ENCODE data around the gene SIRT3.

Gene SIRT3

DNA sequence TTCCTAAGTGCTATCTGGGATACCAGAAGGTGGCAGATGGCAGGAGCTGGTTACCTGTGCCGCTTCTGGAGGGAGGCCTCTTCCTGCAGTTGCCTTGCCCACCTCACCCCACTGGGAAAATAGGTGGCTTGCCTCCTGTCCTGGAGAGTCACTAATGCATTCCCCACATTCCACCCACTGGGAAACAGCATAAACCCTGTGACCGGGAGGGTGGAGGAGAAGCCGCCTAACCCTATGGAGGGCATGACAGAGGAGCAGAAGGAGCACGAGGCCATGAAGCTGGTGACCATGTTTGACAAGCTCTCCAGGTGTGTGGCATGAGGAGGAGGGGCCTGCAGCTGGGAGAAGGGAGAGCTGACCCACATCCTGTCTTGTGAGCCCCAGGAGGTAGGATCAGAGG, 23.0 kb downstream of the SIRT3 start:
- no peak for DNase-seq

GRCh38 chr11:212150-213100, 23.7 kb downstream of the SIRT3 start:
- no peak for DNase-seq

DNA sequence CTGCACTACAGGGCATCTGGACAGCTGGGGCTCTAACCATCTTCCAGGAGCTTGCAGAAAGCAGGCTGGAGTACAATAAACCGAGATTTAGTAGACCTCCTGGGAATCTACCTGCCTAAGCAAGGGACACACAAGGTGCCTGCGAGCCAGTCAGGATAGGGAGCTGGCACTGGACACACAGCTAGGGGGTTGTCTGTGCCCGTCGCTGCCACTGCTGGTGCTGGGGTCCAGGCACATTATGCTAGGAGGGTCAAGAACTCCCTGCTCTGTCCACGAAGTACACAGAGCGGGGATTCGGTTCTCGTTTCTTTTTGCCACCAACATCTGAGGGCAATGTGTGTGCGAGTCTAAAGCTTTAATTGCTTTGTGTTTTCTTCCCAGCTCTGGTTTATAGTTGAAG, 24.4 kb downstream of the SIRT3 start:
- no peak for DNase-seq

- DNase-seq = no peak
These were observed 24.8 kb downstream of the SIRT3 start for GRCh38 chr11:211295-211694.

DNA sequence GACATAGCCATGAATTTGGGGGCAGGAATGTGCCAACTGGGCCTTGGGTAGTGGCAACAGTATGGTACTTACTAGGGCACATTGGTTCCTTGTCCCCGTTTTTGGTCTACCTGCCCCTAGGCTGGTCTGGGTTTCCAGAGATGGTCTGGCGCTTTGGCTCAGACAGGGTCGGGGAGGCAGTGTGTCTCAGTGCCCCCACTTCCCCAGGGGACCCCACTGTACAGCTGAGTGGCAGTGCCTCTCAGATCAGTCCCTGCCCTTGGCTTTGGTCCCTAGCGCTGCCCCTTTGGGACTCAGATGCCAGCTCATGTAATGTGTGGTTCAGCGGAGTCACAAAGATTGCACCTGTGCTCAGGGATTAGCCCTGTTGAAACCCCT, 25.4 kb downstream of the SIRT3 start:
- no peak for DNase-seq

GRCh38 chr11:210122-210802, 25.9 kb downstream of the SIRT3 start:
- no peak for DNase-seq

DNA sequence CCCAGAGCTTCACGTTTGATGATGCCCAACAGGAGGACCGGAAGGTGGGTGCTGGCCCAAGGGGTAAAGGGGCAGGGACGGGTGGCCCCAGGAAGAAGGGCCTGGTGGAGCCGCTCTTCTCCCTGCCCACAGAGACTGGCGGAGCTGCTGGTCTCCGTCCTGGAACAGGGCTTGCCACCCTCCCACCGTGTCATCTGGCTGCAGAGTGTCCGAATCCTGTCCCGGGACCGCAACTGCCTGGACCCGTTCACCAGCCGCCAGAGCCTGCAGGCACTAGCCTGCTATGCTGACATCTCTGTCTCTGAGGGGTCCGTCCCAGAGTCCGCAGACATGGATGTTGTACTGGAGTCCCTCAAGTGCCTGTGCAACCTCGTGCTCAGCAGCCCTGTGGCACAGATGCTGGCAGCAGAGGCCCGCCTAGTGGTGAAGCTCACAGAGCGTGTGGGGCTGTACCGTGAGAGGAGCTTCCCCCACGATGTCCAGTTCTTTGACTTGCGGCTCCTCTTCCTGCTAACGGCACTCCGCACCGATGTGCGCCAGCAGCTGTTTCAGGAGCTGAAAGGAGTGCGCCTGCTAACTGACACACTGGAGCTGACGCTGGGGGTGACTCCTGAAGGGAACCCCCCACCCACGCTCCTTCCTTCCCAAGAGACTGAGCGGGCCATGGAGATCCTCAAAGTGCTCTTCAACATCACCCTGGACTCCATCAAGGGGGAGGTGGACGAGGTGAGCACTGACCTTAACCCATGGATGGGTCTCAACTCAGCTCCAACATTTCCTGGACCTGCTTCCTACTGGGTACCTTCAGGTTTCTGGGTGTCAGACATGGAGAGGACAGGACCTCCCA, 26.6 kb downstream of the SIRT3 start:
- no peak for DNase-seq

GRCh38 chr11:208917-209260, 27.3 kb downstream of the SIRT3 start:
- no peak for DNase-seq

- peak; percentile 89 for DNase-seq
These were observed 27.8 kb downstream of the SIRT3 start for GRCh38 chr11:208181-208916.

DNA sequence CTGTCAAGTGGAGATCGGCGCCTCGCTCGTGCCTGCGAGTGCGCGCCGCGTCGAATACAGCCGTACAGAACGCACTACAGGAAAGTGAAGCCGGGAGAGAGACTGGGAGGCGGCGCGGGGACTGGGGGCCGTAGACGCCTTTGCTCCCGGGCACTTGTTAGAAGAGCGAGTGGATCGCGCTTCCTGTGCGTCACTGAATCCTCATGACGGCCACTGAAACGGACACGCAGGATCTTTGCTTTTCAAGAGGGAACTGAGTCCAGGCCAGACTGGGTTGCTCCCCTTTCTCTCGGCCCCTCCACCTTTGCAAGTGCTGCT, 28.3 kb downstream of the SIRT3 start:
- no peak for DNase-seq

- DNase-seq = peak; percentile 99
These were observed 28.8 kb downstream of the SIRT3 start, which contains the start of the genes BET1L and RIC8A for GRCh38 chr11:207208-207862. BET1L (minus strand) TSS chr11:207399; CDS start chr11:207321, 78 bp downstream. RIC8A (plus strand) TSS chr11:207708; CDS start chr11:208855, 1,147 bp downstream.

DNA sequence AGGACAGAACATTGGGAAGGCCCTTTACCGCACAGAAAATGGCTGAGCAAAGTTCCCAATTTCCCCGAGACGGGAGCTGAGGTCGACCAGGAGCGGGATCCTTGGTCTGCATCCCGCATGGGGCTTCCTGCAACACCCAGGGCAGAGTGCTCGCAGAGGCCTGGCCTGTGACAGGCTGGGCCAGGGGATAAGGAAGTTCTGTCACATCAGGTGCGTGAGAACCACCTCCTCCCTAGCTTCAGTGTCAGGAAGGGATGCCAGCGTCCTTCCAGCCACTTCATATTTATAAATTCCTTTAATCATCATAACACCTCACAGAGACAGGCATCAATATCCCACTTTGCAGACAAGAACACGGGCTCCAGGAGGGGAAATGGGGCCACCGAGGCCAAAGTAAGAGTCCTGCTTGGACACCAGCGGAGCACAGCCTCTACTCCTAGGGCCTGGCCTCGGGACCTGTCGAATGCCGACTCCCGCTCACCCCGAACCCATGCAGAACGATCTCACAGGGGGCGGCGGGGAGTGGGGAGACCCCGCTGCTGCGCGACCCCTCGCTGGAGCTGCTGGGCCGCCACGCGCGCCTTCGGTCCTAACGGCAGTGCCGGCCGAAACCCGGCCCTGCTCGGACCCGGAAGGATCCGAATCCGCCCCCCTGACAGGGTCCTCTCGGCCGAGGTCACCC, 29.5 kb downstream of the SIRT3 start:
- DNase-seq = peak; percentile 38

DNA sequence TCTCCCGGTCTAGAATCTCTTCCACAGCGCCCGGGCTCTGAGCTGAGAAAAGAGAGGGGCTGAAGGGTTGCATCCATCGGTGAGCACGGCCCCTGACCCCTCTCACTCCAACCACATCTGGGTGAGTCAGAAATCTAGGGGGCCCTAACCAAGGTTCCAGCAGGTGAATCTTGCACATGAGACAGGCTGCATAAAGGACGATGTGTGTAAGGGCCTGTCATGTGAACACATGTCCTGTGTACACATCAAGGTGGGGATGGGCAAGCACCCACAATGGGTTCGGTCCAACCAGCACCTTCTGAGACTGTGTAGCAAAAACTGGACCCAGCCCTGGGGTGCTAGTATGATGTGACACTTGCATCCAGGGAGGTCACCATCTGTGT, 30.1 kb downstream of the SIRT3 start:
- no peak for DNase-seq

GRCh38 chr11:205221-206001, 30.7 kb downstream of the SIRT3 start:
- no peak for DNase-seq

DNA sequence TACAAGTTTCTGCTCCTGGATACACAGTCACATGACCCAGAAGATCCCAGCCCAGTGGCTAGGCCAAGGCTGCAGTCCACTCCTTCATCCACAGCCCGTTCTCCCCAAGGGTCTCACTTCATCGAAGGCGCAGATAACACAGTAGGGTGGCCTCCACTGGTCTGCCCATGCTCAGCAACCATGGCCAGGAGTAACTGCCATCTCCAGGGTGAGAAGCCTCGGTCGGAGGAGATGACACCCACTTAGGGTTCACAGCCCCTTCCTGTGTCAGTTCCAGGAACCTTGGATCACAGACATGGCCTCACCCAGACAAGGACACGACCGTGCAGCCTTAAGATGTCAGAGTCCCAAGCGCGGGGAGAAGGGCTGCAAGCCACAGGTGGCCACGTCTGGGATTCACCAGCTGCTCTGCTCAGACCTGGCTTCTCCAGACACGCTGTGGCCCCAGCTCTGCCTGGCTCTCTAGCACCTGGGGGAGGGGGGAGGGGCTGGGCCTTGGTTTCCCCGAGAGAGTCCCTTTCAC, 31.5 kb downstream of the SIRT3 start:
- no peak for DNase-seq

DNA sequence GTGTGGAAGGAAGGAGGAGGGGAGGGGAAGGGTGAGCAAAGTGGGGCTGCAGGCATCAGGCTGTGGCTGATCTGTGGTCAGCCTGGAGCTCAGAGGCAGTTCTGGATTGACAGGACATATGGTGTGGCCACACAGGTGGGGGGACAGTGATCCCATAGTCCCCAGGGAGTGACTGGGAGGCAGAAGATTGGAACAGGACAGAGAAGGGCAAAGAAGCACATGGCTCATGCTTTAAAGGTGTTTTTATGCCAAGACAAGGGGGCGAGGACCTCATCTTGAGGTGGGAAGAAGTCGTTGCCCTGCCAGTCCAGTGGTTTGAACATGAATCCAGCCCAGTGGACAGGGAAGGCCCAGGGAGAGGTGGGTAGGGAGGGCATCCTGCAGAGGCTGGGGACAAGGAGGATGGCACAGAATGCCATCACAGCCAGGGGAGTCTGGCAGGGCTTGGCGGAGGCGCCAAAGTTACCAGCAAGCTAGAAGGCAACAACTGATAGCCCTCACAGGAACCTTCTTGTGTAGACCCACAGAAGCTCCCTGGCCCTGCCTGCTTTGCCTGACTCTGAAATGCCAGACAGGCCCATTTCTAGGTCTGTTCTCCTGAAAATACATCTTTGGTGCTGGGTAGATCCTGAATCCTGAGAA, 32.1 kb downstream of the SIRT3 start:
- DNase-seq = no peak

GRCh38 chr11:203056-203944, 32.8 kb downstream of the SIRT3 start:
- no peak for DNase-seq

- DNase-seq = peak; percentile 9
These were observed 33.7 kb downstream of the SIRT3 start for GRCh38 chr11:202490-202889.

- peak; percentile 31 for DNase-seq
These were observed 34.2 kb downstream of the SIRT3 start for GRCh38 chr11:201966-202365.
